HepG2 (cell line): ENCODE results near the gene ABTB2. TPM values are rescaled to one million over a fixed set of nuclear protein-coding genes. Genes with fewer than 3 reads are reported as not detected.

Experiments
- BHLHE40 ChIP-seq: IDR thresholded peaks from 2 replicates; pipeline ENCODE4 v1.6.1; 2011; ENCODE audit warnings: low read length, improper control_type of control experiment
- CBX1 ChIP-seq: IDR thresholded peaks from one replicate; pipeline ENCODE4 v1.6.1; 2016; ENCODE audit warnings: antibody characterized with exemption, low read depth
- E2F1 ChIP-seq: sonication (generic); formaldehyde crosslinking; IDR thresholded peaks from 2 replicates; pipeline ENCODE4 v1.5.0; 2020; ENCODE audit warnings: missing genetic modification reagents
- GRHL1 ChIP-seq: sonication (generic); formaldehyde crosslinking; conservative IDR thresholded peaks from 2 replicates; pipeline ENCODE4 v1.8.0; 2022; ENCODE audit warnings: missing genetic modification reagents
- KAT7 ChIP-seq: IDR thresholded peaks from 2 replicates; pipeline ENCODE4 v1.6.1; 2018; ENCODE audit warnings: borderline replicate concordance, missing compliant biosample characterization
- KIAA2018 ChIP-seq: sonication (generic); formaldehyde crosslinking; IDR thresholded peaks from 2 replicates; pipeline ENCODE4 v1.5.0; 2020; ENCODE audit warnings: mild to moderate bottlenecking, missing genetic modification reagents, borderline replicate concordance
- POLR2A ChIP-seq, 2 experiments: IDR thresholded peaks; 2 replicates each; pipeline ENCODE4 v1.6.1; 2011; ENCODE audit warnings: low read depth in 2 of 2, low read length in 2 of 2, mild to moderate bottlenecking in 1 of 2, moderate library complexity in 1 of 2; ENCODE audit not compliant: insufficient read depth in 1 of 2
- PRPF4 ChIP-seq: fragments of 200-400 bp; formaldehyde crosslinking; IDR thresholded peaks from 2 replicates; pipeline ENCODE4 v1.6.1; 2016; ENCODE audit warnings: low read length, low read depth; ENCODE audit not compliant: poor library complexity, severe bottlenecking
- SKIL ChIP-seq: sonication (generic); formaldehyde crosslinking; IDR thresholded peaks from 2 replicates; pipeline ENCODE4 v1.8.0; 2022; ENCODE audit warnings: missing genetic modification reagents, mild to moderate bottlenecking, moderate library complexity, borderline replicate concordance
- SP5 ChIP-seq: IDR thresholded peaks from 2 replicates; pipeline ENCODE4 v1.6.1; 2016; ENCODE audit warnings: low read depth, borderline replicate concordance
- SRF ChIP-seq: IDR thresholded peaks from 2 replicates; pipeline ENCODE4 v1.6.1; 2011; ENCODE audit warnings: mild to moderate bottlenecking, low read depth, low read length, moderate library complexity
- XBP1 ChIP-seq: sonication (generic); formaldehyde crosslinking; IDR thresholded peaks from 2 replicates; pipeline ENCODE4 v1.5.0; 2020; ENCODE audit warnings: missing genetic modification reagents
- ZNF232 ChIP-seq: sonication (generic); formaldehyde crosslinking; IDR thresholded peaks from 2 replicates; pipeline ENCODE4 v1.4.0; 2020; ENCODE audit warnings: missing genetic modification reagents, borderline replicate concordance
- ZNF546 ChIP-seq: sonication (generic); formaldehyde crosslinking; conservative IDR thresholded peaks from 2 replicates; pipeline ENCODE4 v1.8.1; 2023; ENCODE audit warnings: mild to moderate bottlenecking, missing genetic modification reagents
- ZNF549 ChIP-seq: sonication (generic); formaldehyde crosslinking; IDR thresholded peaks from 2 replicates; pipeline ENCODE4 v1.5.0; 2020; ENCODE audit warnings: missing genetic modification reagents
- ZNF552 ChIP-seq: sonication (generic); formaldehyde crosslinking; IDR thresholded peaks from 2 replicates; pipeline ENCODE4 v1.9.0; 2022; ENCODE audit warnings: missing genetic modification reagents, mild to moderate bottlenecking, borderline replicate concordance
- ZNF703 ChIP-seq: sonication (generic); formaldehyde crosslinking; IDR thresholded peaks from 2 replicates; pipeline ENCODE4 v1.5.1; 2020; ENCODE audit warnings: missing genetic modification reagents, mild to moderate bottlenecking, moderate library complexity, borderline replicate concordance
- polyA plus RNA-seq, 8 experiments: library from polyadenylated mRNA; depleted of rRNA in 3 of 8; stranded (reverse) in 7 of 8; unstranded in 1 of 8; fragments of >200 nt; fragmentation: Illumina TruSeq in 4 of 8; extraction: Trizol in 4 of 8; gene quantifications; 2 replicates each; pipeline versions ENCODE4 v1.2.1 to v1.2.3, GENCODE V29; 2011 to 2016; ENCODE audit warnings: low read depth in 4 of 8, missing spikeins in 1 of 8, mixed read lengths in 1 of 8; ENCODE audit not compliant: insufficient read depth in 1 of 8
- total RNA-seq, 5 experiments: library from RNA; depleted of rRNA; stranded (reverse); fragments of >200 nt; fragmentation: Illumina TruSeq; extraction: Trizol; gene quantifications; 2 replicates each; pipeline ENCODE4 v1.2.3, GENCODE V29; 2016; ENCODE audit warnings: low read depth in 1 of 5

The ABTB2 gene
- total and polyA plus RNA-seq, 2 of the 13 experiments (the other 11 are each of a cell fraction or from before 2014, with no cell fraction given), result 5.1 to 15.4 TPM

- TF ChIP-seq KIAA2018 (no peak), SKIL (CRISPR knock-in tag) (0 out of 2 replicates have a peak, but pooled peaks have one; percentile 29), KAT7 (CRISPR knock-in tag) (no peak), ZNF546 (no peak), ZNF549 (CRISPR knock-in tag) (no peak), SP5 (peak; percentile 39; the same call in 1 of the 2 replicates), ZNF232 (CRISPR knock-in tag) (no peak), GRHL1 (CRISPR knock-in tag) (no peak), E2F1 (CRISPR knock-in tag) (no peak), XBP1 (CRISPR knock-in tag) (no peak), ZNF552 (CRISPR knock-in tag) (0 out of 2 replicates have a peak, but pooled peaks have one; percentile 23), PRPF4 (peak; percentile 94), BHLHE40 (0 out of 2 replicates have a peak, but pooled peaks have one; percentile 3), CBX1 (peak; percentile 14), SRF (no peak), POLR2A (IDR thresholded peaks at IDR 0.05; ENCODE audit: insufficient read depth in 1 of 2, low read depth in 2 of 2, low read length in 2 of 2) (0 out of 4 replicates have a peak, but pooled peaks of 1 of the 2 experiments have one; percentile 19), ZNF703 (CRISPR knock-in tag) (no peak)
Measured at GRCh38 chr11:34358258-34358727, 483 bp upstream of the ABTB2 start (continued).
